HG03558 (cell line): ENCODE measurements around the gene OR52I1.

Experiments used
- ATAC-seq: cut with Tn5 transposase; IDR thresholded peaks from one replicate; pipeline ENCODE4 v1.9.1; 2021; ENCODE audit warnings: moderate number of reproducible peaks; ENCODE audit not compliant: unreplicated experiment; ENCODE audit errors: extremely low read depth

Gene OR52I1

GRCh38 chr11:4593739-4594138, at the start of gene OR52I1:
OR52I1 (plus strand) TSS chr11:4594039; CDS start chr11:4594039, 0 bp downstream.
- no peak for ATAC-seq

GRCh38 chr11:4544891-4545290, 48.9 kb upstream of the OR52I1 start, which contains the start of gene OR52M1:
OR52M1 (plus strand) TSS chr11:4545191; CDS start chr11:4545191, 0 bp downstream.
- ATAC-seq = no peak

GRCh38 chr11:4546878-4547277, 47.0 kb upstream of the OR52I1 start:
- ATAC-seq = no peak

GRCh38 chr11:4547416-4547815, 46.4 kb upstream of the OR52I1 start:
- ATAC-seq = no peak

- ATAC-seq = no peak
Measured at GRCh38 chr11:4551346-4551979, 42.4 kb upstream of the OR52I1 start.

GRCh38 chr11:4559527-4560440, 34.1 kb upstream of the OR52I1 start:
- no peak for ATAC-seq

- no peak for ATAC-seq
Measured at GRCh38 chr11:4560467-4560866, 33.4 kb upstream of the OR52I1 start.

- no peak for ATAC-seq
Measured at GRCh38 chr11:4565371-4565770, 28.5 kb upstream of the OR52I1 start.

- no peak for ATAC-seq
Measured at GRCh38 chr11:4569075-4569474, 24.8 kb upstream of the OR52I1 start.

- no peak for ATAC-seq
Measured at GRCh38 chr11:4576880-4577279, 17.0 kb upstream of the OR52I1 start.

- ATAC-seq = no peak
Measured at GRCh38 chr11:4577761-4578160, 16.1 kb upstream of the OR52I1 start.

- ATAC-seq = no peak
Measured at GRCh38 chr11:4578624-4579023, 15.2 kb upstream of the OR52I1 start.

GRCh38 chr11:4580124-4580523, 13.7 kb upstream of the OR52I1 start:
- ATAC-seq = no peak

GRCh38 chr11:4581443-4581842, 12.4 kb upstream of the OR52I1 start, which contains the start of gene OR52I2:
OR52I2 (plus strand) TSS chr11:4581743.
- ATAC-seq = no peak

GRCh38 chr11:4589017-4589416, 4.8 kb upstream of the OR52I1 start:
- ATAC-seq = no peak

- no peak for ATAC-seq
Measured at GRCh38 chr11:4605057-4605456, 11.2 kb downstream of the OR52I1 start.

- no peak for ATAC-seq
Measured at GRCh38 chr11:4606231-4607015, 12.6 kb downstream of the OR52I1 start.

- no peak for ATAC-seq
Measured at GRCh38 chr11:4607096-4607495, 13.3 kb downstream of the OR52I1 start.

- ATAC-seq = peak; percentile 99
Measured at GRCh38 chr11:4607781-4608666, 14.2 kb downstream of the OR52I1 start, which contains the start of gene TRIM68. TRIM68 (minus strand) TSS chr11:4608231; CDS start chr11:4605504, 2,727 bp downstream.
